ENCODE measurements around the gene CDK16. TPM values are rescaled to one million over a fixed set of nuclear protein-coding genes. Genes with fewer than 3 reads are reported as not detected.
A peak's percentile ranks its signal among the peaks of the same experiment; 100 is the strongest.

CDK16 gene
- total and polyA plus RNA-seq, 2 of the 13 experiments (the other 11 are each of a cell fraction or from before 2014, with no cell fraction given): 64.5 to 225 TPM

DNA sequence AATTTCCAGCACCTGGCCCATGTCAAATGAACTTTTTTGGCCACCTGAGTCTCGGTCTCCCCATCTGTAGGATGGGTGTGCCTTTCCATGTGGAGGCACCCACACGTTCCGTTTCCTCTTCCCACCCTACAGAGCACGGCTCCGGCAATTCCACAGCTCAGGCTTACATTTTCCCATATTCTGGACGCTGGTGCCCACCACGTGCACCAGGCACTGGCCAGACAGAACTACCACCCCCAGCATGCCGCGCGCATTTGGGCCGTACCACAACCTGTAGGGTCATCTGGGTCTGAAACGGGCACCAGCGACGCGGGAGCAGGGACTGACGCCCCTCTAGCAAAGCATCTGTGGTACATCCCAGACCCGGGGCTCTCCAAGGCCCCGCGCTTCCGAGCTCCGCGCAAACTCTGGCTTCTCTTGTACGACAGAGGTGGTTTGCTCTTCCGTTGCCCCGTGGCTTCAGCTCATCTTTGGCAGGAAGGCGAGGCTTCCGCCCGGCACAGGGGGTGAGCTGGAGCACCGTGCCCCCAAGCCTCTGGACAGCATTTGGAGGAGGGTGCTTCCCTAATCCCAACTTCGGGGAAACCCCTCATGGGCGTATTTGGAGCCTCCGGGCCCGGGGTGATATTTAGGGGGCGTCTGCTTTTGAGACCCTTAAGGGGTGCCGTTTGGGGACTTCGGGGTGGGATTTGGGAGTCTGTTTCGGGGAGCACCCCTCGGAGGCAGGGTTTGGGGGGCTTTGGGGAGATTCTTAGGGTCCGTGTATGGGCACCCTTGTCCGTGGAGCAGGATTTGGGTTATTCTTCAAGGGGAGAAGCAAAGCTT lies 27.8 kb upstream of the CDK16 start (continued):
- TF ChIP-seq, protein P1, sequence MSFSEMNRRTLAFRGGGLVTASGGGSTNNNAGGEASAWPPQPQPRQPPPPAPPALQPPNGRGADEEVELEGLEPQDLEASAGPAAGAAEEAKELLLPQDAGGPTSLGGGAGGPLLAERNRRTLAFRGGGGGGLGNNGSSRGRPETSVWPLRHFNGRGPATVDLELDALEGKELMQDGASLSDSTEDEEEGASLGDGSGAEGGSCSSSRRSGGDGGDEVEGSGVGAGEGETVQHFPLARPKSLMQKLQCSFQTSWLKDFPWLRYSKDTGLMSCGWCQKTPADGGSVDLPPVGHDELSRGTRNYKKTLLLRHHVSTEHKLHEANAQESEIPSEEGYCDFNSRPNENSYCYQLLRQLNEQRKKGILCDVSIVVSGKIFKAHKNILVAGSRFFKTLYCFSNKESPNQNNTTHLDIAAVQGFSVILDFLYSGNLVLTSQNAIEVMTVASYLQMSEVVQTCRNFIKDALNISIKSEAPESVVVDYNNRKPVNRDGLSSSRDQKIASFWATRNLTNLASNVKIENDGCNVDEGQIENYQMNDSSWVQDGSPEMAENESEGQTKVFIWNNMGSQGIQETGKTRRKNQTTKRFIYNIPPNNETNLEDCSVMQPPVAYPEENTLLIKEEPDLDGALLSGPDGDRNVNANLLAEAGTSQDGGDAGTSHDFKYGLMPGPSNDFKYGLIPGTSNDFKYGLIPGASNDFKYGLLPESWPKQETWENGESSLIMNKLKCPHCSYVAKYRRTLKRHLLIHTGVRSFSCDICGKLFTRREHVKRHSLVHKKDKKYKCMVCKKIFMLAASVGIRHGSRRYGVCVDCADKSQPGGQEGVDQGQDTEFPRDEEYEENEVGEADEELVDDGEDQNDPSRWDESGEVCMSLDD (CRISPR knock-in tag; IDR thresholded peaks at IDR 0.05; ENCODE audit: borderline replicate concordance): no peak
- TF ChIP-seq ZNF280B (CRISPR knock-in tag; IDR thresholded peaks at IDR 0.05; ENCODE audit: borderline replicate concordance) (no peak), BCL6 (CRISPR knock-in tag; IDR thresholded peaks at IDR 0.05) (0 out of 2 replicates have a peak, but pooled peaks have one; percentile 13), ZNF883 (CRISPR knock-in tag; IDR thresholded peaks at IDR 0.05; ENCODE audit: not compliant biosample characterization) (no peak), SOX5 (CRISPR knock-in tag; IDR thresholded peaks at IDR 0.05; ENCODE audit: borderline replicate concordance) (no peak), ZFP41 (CRISPR knock-in tag; IDR thresholded peaks at IDR 0.05; ENCODE audit: borderline replicate concordance) (no peak), POLR2AphosphoS5 (IDR thresholded peaks at IDR 0.05; ENCODE audit: low read depth, low read length) (peak; percentile 73), SRSF9 (IDR thresholded peaks at IDR 0.05; ENCODE audit: borderline replicate concordance, insufficient read depth, low read depth, low read length, poor library complexity, severe bottlenecking) (no peak), ZSCAN12 (CRISPR knock-in tag; IDR thresholded peaks at IDR 0.05) (no peak), ARID2 (CRISPR knock-in tag; IDR thresholded peaks at IDR 0.05; ENCODE audit: borderline replicate concordance) (no peak), AHR (CRISPR knock-in tag; IDR thresholded peaks at IDR 0.05) (0 out of 2 replicates have a peak, but pooled peaks have one; percentile 61), SETDB1 (CRISPR knock-in tag; IDR thresholded peaks at IDR 0.05; ENCODE audit: borderline replicate concordance) (no peak), ZNF605 (CRISPR knock-in tag; IDR thresholded peaks at IDR 0.05) (peak; percentile 74), ZBTB42 (CRISPR knock-in tag; IDR thresholded peaks at IDR 0.05) (no peak)
- TF ChIP-seq, protein P2, sequence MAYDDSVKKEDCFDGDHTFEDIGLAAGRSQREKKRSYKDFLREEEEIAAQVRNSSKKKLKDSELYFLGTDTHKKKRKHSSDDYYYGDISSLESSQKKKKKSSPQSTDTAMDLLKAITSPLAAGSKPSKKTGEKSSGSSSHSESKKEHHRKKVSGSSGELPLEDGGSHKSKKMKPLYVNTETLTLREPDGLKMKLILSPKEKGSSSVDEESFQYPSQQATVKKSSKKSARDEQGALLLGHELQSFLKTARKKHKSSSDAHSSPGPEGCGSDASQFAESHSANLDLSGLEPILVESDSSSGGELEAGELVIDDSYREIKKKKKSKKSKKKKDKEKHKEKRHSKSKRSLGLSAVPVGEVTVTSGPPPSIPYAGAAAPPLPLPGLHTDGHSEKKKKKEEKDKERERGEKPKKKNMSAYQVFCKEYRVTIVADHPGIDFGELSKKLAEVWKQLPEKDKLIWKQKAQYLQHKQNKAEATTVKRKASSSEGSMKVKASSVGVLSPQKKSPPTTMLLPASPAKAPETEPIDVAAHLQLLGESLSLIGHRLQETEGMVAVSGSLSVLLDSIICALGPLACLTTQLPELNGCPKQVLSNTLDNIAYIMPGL (CRISPR knock-in tag; IDR thresholded peaks at IDR 0.05; ENCODE audit: borderline replicate concordance in 1 of 2, low read depth in 1 of 2): peak; percentile 59 to 66; a peak in 3 of 4 replicates
- TF ChIP-seq, protein P3, sequence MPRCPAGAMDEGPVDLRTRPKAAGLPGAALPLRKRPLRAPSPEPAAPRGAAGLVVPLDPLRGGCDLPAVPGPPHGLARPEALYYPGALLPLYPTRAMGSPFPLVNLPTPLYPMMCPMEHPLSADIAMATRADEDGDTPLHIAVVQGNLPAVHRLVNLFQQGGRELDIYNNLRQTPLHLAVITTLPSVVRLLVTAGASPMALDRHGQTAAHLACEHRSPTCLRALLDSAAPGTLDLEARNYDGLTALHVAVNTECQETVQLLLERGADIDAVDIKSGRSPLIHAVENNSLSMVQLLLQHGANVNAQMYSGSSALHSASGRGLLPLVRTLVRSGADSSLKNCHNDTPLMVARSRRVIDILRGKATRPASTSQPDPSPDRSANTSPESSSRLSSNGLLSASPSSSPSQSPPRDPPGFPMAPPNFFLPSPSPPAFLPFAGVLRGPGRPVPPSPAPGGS (CRISPR knock-in tag; IDR thresholded peaks at IDR 0.05): no peak
- TF ChIP-seq, protein P4, sequence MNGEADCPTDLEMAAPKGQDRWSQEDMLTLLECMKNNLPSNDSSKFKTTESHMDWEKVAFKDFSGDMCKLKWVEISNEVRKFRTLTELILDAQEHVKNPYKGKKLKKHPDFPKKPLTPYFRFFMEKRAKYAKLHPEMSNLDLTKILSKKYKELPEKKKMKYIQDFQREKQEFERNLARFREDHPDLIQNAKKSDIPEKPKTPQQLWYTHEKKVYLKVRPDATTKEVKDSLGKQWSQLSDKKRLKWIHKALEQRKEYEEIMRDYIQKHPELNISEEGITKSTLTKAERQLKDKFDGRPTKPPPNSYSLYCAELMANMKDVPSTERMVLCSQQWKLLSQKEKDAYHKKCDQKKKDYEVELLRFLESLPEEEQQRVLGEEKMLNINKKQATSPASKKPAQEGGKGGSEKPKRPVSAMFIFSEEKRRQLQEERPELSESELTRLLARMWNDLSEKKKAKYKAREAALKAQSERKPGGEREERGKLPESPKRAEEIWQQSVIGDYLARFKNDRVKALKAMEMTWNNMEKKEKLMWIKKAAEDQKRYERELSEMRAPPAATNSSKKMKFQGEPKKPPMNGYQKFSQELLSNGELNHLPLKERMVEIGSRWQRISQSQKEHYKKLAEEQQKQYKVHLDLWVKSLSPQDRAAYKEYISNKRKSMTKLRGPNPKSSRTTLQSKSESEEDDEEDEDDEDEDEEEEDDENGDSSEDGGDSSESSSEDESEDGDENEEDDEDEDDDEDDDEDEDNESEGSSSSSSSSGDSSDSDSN (CRISPR knock-in tag; IDR thresholded peaks at IDR 0.05): peak; percentile 52; the same call in 1 of the 2 replicates

Data from HepG2 (cell line).